Left lung (tissue), 10 donors: ENCODE results near the gene NPHS1. TPM values are rescaled to one million over a fixed set of nuclear protein-coding genes. Genes with fewer than 3 reads are reported as not detected.

Experiments
- ATAC-seq: fragments of 200-7000 bp; cut with Tn5 transposase; one replicate; pipeline ENCODE4 v1.9.1; 2020; ENCODE audit warnings: moderate library complexity
- DNase-seq, 4 donors: peaks; one replicate each; pipeline ENCODE4 v3.0.0-alpha.2; 2013 to 2020
- H3K27ac ChIP-seq, 2 donors: fragments of 200-600 bp; sonication (generic) in 1 of 2; one replicate each; pipeline versions ENCODE4 v1.5.0 to v1.8.0; 2020 to 2021
- H3K27me3 ChIP-seq, 2 donors: fragments of 200-600 bp; sonication (generic) in 1 of 2; one replicate each; pipeline versions ENCODE4 v1.5.0 to v1.8.0; 2020 to 2021
- H3K36me3 ChIP-seq, 2 donors: fragments of 200-600 bp; sonication (generic) in 1 of 2; one replicate each; pipeline versions ENCODE4 v1.5.0 to v1.8.0; 2020 to 2021
- H3K4me1 ChIP-seq, 2 donors: fragments of 200-600 bp; one replicate each; pipeline ENCODE4 v1.8.0; 2021
- H3K4me3 ChIP-seq, 2 donors: fragments of 200-600 bp; sonication (generic) in 1 of 2; one replicate each; pipeline versions ENCODE4 v1.5.0 to v1.8.0; 2020 to 2021; ENCODE audit warnings: mild to moderate bottlenecking in 1 of 2
- H3K9me3 ChIP-seq, 2 donors: fragments of 200-600 bp; sonication (generic) in 1 of 2; one replicate each; pipeline versions ENCODE4 v1.5.0 to v1.8.0; 2020 to 2021
- intact Hi-C, 2 donors: fragments of 100-400 bp; cut with DNase I; formaldehyde crosslinking; loops; one replicate each; pipeline versions ENCODE4 v1.11.2 to v1.14.2; 2022
- polyA plus RNA-seq, 6 donors: library from polyadenylated mRNA; unstranded; fragments of 120-200 nt; gene quantifications; one replicate each; pipeline ENCODE4 v1.2.1, GENCODE V29; 2013; ENCODE audit not compliant: insufficient read length in 6 of 6
- total RNA-seq, 2 donors: library from RNA; stranded (reverse); fragmentation: NEBNext Ultra II Directional; extraction: Animal tissue kit (Norgen Biotek cat#: 25700); gene quantifications; one replicate each; pipeline ENCODE4 v1.2.1, GENCODE V29; 2021
- TF ChIP-seq, protein P1 (sequence below), 2 donors: fragments of 200-600 bp; sonication (generic) in 1 of 2; IDR thresholded peaks; one replicate each; pipeline versions ENCODE4 v1.5.0 to v1.8.0; 2021; ENCODE audit warnings: antibody characterized with exemption in 2 of 2
- donor health status: DM: no; HTN: yes; CAD: no.
- donor health status: DM: no; HTN: no; CAD: no.

NPHS1 gene
- total and polyA plus RNA-seq, 8 donors = 0.08 to 2.0 (median 0.99) TPM; not detected in 1

DNA sequence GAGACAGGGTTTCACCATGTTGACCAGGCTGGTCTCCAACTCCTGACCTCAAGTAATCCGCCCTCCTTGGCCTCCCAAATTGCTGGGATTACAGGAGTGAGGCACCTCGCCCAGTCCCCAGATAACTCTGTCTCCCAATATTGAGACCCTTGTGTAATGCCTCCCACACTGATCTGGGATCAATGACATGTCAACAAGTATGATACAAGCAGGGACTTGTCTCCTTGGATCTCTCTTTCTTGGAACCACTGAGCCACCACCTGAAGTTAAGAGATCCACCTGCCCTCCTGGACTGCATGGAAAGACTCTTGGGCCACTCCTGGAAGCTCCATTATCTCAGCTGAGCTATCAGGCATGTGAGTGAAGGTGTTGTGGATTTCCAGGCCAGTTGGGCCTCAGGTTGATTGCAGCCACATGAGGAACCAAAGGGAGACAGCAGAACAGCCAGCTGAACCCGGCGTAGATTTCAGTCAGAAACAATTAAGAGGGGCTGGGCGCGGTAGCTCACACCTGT, 33.0 kb upstream of the NPHS1 start:
- DNase-seq (no peak), ATAC-seq (no peak)
- Histone ChIP-seq H3K9me3 (no peaks in the 10 kb centered on the region), H3K36me3 (peaks cover 0 to 44% of the 10 kb centered on the region in 2 donors), H3K27ac (no peak overlapping the region), H3K4me3 (no peak overlapping the region), H3K4me1 (no peaks in the 10 kb centered on the region), H3K27me3 (no peaks in the 10 kb centered on the region)
- intact Hi-C loops = no loop called here
- TF ChIP-seq, protein P1, sequence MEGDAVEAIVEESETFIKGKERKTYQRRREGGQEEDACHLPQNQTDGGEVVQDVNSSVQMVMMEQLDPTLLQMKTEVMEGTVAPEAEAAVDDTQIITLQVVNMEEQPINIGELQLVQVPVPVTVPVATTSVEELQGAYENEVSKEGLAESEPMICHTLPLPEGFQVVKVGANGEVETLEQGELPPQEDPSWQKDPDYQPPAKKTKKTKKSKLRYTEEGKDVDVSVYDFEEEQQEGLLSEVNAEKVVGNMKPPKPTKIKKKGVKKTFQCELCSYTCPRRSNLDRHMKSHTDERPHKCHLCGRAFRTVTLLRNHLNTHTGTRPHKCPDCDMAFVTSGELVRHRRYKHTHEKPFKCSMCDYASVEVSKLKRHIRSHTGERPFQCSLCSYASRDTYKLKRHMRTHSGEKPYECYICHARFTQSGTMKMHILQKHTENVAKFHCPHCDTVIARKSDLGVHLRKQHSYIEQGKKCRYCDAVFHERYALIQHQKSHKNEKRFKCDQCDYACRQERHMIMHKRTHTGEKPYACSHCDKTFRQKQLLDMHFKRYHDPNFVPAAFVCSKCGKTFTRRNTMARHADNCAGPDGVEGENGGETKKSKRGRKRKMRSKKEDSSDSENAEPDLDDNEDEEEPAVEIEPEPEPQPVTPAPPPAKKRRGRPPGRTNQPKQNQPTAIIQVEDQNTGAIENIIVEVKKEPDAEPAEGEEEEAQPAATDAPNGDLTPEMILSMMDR (IDR thresholded peaks at IDR 0.05) = no peak

DNA sequence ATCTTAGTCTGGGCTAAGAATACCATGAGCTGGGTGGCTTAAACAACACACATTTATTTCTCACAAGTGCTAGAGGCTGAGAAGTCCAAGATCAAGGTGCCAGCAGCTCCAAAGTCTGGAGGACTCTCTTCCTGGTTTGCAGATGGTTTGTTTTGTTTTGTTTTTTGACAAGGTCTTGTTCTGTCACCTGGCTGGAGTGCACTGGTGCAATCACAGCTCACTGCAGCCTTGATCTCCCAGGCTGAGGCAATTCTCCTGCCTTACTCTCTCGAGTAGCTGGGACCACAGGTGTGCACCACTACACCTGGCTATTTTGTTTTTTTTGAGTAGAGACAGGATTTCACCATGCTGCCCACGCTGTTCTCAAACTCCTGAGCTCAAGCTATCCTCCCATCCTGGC, 31.6 kb upstream of the NPHS1 start:
- Histone ChIP-seq H3K9me3 (no peaks in the 10 kb centered on the region), H3K36me3 (peaks cover 0 to 30% of the 10 kb centered on the region in 2 donors), H3K4me3 (no peak overlapping the region), H3K27me3 (peaks cover 0 to 11% of the 10 kb centered on the region in 2 donors), H3K27ac (no peak overlapping the region), H3K4me1 (peaks cover 0 to 5% of the 10 kb centered on the region in 2 donors)
- TF ChIP-seq, protein P1 (IDR thresholded peaks at IDR 0.05) = no peak
- DNase-seq (no peak), ATAC-seq (no peak)
- intact Hi-C loops = no loop called here

DNA sequence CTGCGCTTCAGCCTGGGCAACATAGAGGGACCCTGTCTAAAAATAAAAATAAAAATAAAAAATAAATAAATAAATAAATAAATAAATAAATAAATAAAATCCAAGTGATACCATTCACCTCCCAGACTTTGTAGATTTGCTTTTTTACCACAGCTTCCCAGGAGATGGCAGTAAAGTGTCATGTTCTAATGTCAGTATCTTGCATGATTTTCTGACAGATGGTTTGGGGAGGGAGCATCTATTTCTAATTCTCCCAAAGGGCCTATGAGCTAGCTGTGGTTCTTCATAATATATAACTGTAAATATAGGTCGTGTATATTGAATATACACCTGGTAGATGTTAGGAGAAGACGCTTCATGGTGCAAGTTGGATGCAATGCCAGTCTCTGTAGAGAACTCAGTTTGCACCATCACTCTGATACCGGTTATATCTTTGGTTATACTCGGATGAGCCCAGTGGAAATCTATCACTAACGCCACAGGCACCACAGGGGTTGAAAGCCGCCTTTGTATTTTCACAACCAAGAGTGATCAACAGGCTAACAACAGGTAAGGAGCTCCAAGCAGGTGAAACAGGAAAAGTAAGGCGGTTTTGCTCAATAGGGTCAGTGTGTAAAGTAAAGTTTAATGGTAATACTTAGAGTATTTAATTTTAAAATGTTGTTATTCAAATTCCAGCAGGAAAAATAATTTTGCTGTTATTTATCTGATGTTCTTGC, 30.0 kb upstream of the NPHS1 start:
- TF ChIP-seq, protein P1 (IDR thresholded peaks at IDR 0.05) = peak; percentile 38 to 68
- intact Hi-C loops = no loop called here
- H3K4me1 ChIP-seq = peaks cover 0 to 5% of the 10 kb centered on the region in 2 donors
- DNase-seq (peak in 1 of 4 donors; percentile 81), ATAC-seq (peak; percentile 66)
- no peaks in the 10 kb centered on the region for H3K9me3 ChIP-seq
- no peak overlapping the region for H3K4me3 ChIP-seq
- H3K27me3 ChIP-seq = peaks cover 0 to 26% of the 10 kb centered on the region in 2 donors
- H3K36me3 ChIP-seq = peaks cover 0 to 14% of the 10 kb centered on the region in 2 donors
- no peak overlapping the region for H3K27ac ChIP-seq

DNA sequence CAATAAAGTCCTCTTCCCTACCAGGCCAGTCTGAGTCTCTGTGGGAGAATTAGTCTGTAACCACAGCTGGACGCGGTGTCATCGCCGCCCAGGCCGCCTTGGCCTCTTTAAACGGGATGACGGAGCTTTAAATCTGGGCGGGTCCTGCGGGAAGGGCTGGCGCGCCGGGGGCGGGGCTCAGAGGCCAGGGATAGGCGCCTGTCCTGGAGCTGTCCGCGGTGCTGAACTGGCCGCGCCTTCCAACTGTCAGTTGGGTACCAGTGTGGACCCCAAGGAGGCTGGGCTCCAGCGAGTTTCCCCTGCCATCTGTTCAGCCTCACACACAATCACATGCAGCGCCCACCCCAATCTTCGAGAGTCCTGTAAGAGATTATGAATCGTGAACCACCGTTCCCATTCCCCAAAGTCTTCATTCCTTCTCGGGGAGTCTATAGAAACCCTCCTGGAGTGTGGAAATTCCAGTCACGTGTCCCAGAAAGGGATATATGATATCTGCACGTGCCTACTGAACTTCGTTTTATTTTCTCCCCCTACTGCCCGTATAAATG, 27.5 kb upstream of the NPHS1 start:
- intact Hi-C loops = loop anchor here in 1 of 2 donors (5.0 kb wide), 1 partner anchor 52 kb away; no protein-coding TSS in a partner anchor

More for the DNA sequence above, 27.5 kb upstream of the NPHS1 start:
- ATAC-seq = peak; percentile 99
- H3K27ac ChIP-seq = no peak overlapping the region
- H3K4me3 ChIP-seq = no peak overlapping the region
- no peaks in the 10 kb centered on the region for H3K36me3 ChIP-seq
- peaks cover 0 to 26% of the 10 kb centered on the region in 2 donors for H3K27me3 ChIP-seq
- no peaks in the 10 kb centered on the region for H3K9me3 ChIP-seq
- peak; percentile 70 to 96 (median 90) for DNase-seq
- peaks cover 0 to 5% of the 10 kb centered on the region in 2 donors for H3K4me1 ChIP-seq
- TF ChIP-seq, protein P1 (IDR thresholded peaks at IDR 0.05) = no peak
